ENCODE results near the gene RABGAP1L.

DNA sequence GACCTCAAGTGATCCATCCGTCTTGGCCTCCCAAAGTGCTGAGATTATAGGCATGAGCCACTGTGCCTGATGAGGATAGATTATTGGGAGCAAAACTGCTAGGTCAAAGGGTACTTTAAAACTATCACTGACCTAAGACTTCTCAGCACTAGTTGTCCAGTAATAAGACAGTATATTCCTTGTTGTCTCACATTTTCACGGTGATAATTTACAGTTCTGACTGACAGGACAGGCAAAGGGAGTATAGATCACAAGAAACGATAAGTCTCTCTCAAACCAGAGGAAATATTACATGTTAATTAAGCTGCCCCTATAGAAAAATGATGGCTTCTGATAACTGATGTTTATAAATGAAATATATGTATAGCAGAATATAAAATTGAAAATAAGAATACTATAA is 860.2 kb downstream of the RABGAP1L start:
- TF ChIP-seq, protein P1, sequence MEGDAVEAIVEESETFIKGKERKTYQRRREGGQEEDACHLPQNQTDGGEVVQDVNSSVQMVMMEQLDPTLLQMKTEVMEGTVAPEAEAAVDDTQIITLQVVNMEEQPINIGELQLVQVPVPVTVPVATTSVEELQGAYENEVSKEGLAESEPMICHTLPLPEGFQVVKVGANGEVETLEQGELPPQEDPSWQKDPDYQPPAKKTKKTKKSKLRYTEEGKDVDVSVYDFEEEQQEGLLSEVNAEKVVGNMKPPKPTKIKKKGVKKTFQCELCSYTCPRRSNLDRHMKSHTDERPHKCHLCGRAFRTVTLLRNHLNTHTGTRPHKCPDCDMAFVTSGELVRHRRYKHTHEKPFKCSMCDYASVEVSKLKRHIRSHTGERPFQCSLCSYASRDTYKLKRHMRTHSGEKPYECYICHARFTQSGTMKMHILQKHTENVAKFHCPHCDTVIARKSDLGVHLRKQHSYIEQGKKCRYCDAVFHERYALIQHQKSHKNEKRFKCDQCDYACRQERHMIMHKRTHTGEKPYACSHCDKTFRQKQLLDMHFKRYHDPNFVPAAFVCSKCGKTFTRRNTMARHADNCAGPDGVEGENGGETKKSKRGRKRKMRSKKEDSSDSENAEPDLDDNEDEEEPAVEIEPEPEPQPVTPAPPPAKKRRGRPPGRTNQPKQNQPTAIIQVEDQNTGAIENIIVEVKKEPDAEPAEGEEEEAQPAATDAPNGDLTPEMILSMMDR (IDR thresholded peaks at IDR 0.05; ENCODE audit: low read depth, low read length, missing input control) = no peak
- TF ChIP-seq, protein P2, sequence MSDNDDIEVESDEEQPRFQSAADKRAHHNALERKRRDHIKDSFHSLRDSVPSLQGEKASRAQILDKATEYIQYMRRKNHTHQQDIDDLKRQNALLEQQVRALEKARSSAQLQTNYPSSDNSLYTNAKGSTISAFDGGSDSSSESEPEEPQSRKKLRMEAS (IDR thresholded peaks at IDR 0.05) = no peak
- TF ChIP-seq FOXA1 (IDR thresholded peaks at IDR 0.05) = no peak
- no peak for TF ChIP-seq YY1 (IDR thresholded peaks at IDR 0.05)
- TF ChIP-seq SP1 (IDR thresholded peaks at IDR 0.05) = no peak
- TF ChIP-seq TAF1 (conservative IDR thresholded peaks at IDR 0.05) = no peak
- no peak for TF ChIP-seq ATF3 (IDR thresholded peaks at IDR 0.05)
- no peak for TF ChIP-seq JUND (IDR thresholded peaks at IDR 0.05)
- TF ChIP-seq, protein P3, sequence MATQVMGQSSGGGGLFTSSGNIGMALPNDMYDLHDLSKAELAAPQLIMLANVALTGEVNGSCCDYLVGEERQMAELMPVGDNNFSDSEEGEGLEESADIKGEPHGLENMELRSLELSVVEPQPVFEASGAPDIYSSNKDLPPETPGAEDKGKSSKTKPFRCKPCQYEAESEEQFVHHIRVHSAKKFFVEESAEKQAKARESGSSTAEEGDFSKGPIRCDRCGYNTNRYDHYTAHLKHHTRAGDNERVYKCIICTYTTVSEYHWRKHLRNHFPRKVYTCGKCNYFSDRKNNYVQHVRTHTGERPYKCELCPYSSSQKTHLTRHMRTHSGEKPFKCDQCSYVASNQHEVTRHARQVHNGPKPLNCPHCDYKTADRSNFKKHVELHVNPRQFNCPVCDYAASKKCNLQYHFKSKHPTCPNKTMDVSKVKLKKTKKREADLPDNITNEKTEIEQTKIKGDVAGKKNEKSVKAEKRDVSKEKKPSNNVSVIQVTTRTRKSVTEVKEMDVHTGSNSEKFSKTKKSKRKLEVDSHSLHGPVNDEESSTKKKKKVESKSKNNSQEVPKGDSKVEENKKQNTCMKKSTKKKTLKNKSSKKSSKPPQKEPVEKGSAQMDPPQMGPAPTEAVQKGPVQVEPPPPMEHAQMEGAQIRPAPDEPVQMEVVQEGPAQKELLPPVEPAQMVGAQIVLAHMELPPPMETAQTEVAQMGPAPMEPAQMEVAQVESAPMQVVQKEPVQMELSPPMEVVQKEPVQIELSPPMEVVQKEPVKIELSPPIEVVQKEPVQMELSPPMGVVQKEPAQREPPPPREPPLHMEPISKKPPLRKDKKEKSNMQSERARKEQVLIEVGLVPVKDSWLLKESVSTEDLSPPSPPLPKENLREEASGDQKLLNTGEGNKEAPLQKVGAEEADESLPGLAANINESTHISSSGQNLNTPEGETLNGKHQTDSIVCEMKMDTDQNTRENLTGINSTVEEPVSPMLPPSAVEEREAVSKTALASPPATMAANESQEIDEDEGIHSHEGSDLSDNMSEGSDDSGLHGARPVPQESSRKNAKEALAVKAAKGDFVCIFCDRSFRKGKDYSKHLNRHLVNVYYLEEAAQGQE (IDR thresholded peaks at IDR 0.05) = no peak

Data from liver (tissue), 3 donors.